CD1c-positive myeloid dendritic cell (primary cell): ENCODE measurements around the gene PDZD8.

Experiments used
- DNase-seq: peaks from one replicate; pipeline ENCODE4 v3.0.0-alpha.2; 2016; ENCODE audit errors: extremely low spot score

Gene PDZD8, protein sequence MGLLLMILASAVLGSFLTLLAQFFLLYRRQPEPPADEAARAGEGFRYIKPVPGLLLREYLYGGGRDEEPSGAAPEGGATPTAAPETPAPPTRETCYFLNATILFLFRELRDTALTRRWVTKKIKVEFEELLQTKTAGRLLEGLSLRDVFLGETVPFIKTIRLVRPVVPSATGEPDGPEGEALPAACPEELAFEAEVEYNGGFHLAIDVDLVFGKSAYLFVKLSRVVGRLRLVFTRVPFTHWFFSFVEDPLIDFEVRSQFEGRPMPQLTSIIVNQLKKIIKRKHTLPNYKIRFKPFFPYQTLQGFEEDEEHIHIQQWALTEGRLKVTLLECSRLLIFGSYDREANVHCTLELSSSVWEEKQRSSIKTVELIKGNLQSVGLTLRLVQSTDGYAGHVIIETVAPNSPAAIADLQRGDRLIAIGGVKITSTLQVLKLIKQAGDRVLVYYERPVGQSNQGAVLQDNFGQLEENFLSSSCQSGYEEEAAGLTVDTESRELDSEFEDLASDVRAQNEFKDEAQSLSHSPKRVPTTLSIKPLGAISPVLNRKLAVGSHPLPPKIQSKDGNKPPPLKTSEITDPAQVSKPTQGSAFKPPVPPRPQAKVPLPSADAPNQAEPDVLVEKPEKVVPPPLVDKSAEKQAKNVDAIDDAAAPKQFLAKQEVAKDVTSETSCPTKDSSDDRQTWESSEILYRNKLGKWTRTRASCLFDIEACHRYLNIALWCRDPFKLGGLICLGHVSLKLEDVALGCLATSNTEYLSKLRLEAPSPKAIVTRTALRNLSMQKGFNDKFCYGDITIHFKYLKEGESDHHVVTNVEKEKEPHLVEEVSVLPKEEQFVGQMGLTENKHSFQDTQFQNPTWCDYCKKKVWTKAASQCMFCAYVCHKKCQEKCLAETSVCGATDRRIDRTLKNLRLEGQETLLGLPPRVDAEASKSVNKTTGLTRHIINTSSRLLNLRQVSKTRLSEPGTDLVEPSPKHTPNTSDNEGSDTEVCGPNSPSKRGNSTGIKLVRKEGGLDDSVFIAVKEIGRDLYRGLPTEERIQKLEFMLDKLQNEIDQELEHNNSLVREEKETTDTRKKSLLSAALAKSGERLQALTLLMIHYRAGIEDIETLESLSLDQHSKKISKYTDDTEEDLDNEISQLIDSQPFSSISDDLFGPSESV

DNA sequence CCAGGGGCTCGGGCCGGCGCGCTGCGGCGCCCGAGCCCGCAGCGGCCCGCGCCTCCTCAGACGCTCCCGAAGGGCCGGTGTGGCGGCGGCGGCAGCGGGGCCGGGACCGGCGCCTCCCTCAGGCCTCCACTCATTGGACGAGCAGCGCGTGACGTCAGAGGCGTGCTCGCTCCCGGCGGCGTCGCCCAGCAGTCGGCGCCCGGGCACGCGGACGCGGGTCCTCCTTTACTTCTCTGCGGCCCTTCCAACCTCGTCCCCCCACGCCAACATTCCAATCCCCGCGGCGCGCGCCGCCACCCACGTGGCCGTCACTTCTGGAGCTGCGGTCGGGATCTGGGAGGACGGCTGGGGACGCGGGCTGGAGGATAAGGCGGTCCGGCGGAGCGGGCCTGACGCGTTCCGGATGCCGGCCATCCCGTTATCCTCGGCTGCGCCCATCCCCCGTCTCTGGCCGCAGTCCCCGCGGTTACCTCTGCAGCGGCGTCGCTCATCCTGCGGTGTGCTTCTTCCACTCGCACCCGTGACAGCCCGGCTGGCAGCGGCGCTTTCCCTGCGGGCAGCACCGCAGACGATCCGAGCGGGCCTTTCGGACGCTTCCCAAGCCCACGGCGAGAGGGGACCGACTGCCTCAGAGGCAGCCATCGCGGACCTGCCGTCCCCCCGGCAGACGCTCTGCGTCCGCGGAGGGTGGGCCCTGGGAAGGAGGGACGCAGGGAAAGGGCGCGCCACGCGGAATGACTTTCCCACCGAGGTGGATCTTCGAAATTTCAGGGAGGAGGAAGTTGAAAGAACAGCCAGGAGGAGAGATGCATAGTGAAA lies at the start of gene PDZD8:
Gene PDZD8 (minus strand): TSS at position 81 of the 819 bp plus-strand sequence. CDS start 213 bp downstream, outside the sequence.
- peak; percentile 95 for DNase-seq

DNA sequence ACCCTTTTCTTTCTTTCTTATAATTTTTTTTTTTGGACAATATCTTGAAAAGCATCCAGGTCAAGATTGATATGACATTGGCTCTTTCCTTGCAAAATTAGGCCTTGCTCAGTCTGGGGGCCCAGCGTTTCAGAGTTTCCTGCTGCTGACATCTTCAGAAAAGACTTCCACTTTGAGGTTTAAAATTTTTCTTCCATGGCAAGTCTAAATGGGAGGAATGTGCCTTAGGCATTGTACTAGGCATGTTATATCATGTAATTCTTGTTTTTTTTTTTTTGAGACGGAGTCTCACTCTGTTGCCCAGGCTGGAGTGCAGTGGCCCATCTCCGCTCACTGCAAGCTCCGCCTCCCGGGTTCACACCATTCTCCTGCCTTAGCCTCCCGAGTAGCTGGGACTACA lies 48.9 kb upstream of the PDZD8 start:
- DNase-seq, result no peak

DNA sequence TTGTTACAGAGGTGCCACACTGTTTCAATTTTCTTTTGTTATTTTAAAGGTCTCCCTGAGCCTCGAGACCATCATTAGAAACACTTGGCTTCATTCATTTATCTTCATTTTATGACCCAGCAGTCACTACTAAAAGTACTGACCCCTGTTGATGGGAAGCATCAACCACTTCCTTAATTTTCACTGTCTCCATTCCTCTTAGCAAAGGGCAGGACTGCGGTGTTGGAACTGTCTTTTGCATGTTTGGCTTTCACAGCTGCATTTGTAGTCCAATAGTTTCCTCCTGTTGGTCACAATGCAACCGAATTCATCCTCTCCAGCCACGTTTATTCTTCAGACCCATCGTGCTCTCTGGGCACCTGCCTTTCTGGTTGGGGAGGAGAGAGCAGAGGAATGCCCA lies 46.7 kb upstream of the PDZD8 start:
- no peak for DNase-seq

DNA sequence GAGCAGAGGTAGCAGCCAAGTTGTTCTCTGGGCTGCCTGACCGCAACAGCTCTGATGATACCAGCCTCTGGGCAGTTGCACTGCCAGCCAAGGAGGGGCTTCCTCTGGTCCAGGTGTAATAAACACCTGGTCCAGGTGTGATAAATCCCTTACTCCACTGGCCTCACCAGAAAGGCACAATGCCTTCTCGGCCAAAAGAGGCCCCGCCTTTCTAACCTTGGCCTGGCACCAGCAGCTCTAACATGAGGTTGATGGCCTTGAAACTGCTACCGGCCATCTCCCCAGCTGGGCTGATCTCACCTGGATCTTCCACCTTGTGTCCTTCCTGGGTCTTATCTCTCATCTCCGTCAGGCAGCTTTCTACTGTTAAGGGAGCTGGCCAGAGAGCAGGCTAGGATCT lies 45.5 kb upstream of the PDZD8 start:
- DNase-seq, result no peak

DNA sequence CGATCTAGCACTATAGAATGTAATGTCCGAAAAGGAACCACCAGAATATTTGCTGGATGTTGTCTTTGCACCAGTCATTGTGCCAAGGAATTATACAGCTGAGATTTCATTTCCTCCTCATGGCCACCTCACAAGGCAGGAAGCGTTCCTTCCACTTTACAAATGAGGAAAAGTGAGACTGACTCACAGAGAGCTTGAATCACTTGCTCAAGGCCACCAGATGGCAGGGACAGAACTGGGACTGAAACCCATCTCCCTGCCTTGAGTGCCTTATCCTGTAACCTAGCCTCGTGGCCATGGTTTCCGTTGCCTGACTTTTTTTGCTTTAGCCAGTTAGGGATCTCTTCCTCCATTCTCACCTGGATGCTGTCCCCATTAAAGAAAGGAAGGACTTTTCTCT lies 44.7 kb upstream of the PDZD8 start:
- DNase-seq, result peak; percentile 24

DNA sequence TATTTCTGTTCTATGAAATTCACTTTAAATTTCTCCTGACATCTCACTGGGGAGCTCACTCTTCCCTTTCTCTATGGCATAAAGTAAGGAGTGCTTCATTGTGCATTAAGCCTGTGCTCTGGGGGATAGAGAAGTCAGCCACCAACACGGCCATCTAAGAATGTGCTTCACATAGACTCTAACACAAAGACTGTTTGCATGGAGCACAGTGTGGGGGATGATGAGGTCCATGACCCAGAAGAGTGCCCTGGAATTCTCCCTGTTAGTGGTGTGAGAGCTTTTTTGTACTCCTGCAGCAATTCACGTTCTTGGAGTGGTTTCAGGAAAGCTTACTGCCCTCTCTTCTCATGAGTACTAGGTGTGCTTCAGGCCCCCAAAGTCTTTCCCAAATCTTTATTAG lies 43.9 kb upstream of the PDZD8 start:
- DNase-seq, result no peak

DNA sequence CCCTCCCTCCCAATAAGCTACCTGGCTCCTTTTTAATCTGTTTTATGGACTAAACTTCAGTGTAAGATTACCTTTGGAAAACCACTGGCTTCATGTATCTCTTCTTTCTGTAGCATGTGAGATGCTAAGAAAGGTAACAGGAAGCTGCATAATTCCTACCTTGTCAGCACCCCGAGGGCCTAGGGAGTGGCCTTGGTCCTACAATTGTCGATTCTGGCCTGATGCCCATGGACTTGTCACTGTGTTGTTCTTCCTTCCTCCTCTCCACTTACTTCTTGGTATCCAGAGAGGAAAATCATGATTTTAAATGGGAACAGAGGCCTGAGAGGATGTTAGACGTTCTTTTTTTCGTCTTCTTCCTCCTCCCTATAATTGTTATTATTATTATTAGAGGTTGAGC lies 42.9 kb upstream of the PDZD8 start:
- no peak for DNase-seq

DNA sequence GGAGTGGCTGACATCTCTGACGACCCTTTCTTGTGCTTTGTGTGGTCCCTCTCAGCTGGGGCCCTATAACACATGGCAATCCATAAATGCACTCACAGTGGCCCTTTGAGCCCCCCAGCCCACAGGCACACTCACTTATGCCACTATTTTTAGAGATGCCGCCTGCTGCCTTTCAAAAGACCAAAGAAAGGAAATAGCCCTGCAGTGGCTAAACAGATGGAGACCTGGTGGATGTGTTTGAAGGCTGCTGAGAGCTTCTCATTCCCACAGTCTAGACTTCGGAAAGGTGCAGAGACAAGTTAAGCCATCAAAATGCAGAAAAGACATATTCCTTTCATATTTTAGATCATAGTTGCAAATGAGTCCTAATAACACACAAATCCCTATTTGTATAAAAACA lies 42.0 kb upstream of the PDZD8 start:
- DNase-seq, result no peak

DNA sequence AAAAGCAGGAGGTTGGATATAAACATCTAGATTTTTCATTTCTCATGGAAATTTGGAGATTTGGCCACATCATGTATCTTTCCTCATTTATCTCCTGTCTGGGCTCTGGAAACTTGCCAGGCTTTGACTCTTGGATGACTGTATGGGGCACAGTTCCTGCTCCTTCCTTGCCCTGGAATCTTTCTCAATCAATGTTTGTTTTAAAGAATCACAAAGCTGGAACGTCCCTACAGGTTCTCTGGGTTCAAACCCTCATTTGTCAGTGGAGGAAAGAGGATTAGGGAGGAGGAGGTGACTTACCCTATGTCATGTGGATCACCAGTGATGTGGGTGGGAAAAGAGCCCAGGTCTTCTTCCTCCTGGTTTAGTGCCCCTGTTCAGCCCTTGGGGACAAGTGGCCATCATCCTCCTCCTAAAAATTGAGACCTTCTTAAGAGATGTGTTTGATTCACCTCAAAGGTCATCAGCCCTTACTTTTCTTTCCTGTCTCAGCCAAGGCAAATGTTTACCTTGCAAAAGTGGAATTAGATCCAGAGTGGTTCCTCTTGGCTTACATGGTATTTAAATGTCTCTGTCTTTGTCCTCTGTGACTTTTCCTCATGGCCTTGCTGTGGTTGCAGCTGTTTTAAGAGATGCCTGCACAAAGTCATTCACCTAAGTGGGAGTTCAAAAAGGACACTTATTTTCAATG lies 38.8 kb upstream of the PDZD8 start:
- DNase-seq, result no peak

DNA sequence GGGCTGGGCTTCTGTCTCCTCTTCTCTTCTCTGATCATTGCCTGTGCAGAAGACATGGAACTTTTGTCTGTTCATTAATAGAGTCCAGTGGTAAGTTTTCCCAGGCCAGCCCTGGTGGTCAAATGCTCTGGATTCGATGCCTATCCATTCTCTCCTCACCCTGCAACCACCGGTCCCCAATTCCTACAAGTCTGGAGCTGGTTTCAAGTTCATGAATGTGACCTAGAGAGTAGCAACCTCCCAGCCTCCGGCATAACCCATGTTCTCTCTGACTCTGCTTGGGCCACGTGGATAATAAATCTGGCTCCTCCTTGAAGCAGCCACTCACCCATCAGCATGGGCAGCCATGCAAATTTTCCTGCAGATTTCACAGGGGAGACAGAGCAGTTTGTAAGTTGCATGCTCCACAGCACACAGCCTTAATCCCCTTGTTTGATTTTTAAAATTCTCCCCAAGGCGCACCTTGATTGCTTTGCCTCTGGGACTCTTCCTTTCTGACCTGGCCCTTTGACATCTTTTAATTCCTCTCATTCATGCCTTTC lies 37.3 kb upstream of the PDZD8 start:
- DNase-seq, result no peak

DNA sequence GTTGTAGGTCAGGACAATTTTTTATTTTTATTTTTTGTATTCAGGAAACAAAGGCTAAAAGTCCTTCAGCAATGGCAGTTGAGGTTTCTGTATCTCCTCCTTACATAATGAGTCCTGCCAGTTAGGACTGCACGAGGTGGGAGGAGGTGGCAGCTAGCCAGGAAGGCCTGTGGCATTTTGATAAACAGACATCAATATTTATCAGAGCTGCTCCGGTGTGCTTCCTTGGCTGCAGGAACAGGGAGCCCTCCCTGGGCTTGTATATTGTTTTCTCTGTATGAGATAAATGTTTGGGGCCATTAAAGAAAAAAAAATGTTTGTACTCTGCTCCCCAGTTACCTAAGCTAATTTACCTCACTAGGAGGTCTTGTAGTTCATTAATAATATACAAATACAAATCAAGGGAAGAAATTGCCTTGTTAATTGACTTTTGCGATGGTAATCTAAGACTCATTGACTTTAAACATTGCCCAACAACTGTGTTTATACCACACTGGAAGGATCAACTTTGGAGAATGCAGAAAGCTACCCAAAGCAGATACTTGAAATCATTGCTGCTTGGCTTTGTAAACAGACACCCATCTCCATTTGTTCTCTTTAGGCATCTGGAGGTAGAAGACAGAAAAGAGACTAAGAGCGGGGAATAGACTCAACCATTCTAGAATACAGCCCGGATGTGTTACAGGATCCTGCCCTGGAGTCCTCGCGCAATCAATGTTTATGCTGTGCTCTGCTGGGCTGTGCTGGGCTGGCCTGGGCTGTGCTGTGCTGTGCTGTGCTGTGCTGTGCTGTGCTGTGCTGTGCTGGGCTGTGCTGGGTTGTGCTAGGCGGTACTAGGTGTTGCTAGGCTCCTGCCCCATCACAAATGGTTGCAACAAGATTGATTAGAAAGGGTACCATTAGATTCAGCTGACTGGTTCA lies 36.5 kb upstream of the PDZD8 start:
- no peak for DNase-seq

DNA sequence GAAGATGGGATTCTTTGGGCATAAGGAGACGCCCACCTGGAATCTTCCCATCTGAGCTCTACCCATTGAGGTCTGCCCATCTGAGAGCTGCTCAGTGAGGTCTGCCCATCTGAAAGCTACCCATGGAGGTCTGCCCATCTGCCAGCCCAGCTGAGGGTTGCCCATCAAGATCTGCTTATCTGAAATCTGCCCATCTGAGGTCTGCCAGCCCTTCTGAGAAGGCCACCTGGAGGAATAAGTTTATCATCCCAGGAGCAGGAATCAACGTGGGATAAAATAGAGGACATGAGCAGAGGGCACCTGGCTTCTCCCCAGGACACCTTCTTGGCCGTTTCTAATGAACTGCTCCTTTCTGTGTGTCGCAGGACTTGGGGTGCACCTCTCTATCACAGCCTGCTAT lies 35.3 kb upstream of the PDZD8 start:
- DNase-seq, result no peak

DNA sequence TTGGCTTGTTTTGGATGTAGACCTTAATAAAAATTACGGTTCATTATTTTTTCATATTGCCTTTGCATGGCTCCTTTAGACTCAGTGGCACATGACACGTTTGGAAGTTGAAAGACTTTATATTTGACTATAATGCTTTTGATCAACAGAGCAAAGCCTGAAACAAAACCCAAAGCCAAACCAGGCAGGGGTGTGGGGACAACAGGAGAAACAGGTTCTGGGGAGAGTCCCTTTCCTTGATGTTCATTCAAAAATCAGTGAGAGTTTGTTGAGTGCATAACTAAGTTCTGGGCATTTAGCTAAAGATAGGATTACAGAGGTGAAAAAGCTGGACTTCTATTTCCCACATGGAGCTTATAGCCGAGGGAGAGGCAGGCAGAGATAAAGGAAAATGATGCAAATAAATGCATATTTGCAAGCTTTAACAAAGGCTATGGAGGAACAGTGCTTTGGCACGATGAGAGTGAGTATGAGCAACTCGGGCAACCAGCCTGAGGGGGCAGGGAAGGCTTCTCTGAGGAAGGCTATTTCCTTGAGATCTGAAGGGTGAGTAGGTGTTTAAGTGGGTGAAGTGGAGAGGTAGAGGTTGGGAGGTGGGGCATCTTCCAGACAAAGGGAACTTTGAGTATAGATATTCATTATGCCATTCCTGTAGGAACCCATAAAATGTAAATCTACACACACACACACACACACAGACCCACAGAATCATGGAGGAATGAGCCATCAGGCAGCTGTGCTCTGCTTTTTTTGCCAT lies 34.5 kb upstream of the PDZD8 start:
- DNase-seq, result no peak

DNA sequence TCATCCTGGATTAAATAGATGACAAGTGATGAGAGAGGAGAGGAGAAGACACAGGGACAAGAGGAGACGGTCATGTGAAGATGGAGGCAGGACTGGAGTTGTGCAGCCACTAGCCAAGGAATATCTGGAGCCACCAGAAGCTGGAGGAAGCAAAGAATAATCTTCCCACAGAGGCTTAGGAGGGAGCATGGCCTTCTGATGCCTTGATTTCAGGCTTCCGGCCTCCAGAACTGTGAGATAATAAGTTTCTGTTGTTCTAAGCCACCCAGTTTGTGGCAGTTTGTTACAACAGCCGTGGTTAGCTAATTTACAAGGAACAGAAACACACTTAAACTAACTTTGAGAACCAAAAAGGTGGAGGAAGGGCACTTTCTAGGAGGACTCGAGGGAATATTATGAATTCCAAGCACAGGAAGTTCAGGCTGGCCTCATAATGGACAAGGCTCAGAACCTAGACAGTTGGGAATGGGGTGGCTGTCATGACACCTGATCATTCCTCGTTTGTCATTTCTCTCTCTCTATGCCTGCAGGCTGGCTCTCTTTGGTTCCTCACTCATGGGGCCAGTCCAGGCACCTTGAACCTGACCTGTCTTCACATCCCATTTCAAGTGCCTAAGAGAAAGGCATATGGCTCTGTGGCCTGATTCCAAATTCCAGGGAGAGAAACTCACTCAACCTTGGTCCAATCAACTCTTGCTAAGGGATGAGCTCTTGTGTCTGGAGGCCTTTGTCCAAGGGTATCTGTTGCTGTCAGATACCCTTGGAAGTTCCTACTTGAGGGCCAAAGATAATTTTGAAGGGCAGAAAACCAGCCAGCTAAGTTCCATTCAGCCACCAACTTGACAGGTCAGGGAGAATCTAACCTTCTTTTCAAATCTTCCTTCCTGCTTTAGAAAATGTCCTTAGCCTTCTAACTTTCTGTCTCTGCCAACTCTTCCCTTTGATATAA lies 33.5 kb upstream of the PDZD8 start:
- DNase-seq, result no peak

DNA sequence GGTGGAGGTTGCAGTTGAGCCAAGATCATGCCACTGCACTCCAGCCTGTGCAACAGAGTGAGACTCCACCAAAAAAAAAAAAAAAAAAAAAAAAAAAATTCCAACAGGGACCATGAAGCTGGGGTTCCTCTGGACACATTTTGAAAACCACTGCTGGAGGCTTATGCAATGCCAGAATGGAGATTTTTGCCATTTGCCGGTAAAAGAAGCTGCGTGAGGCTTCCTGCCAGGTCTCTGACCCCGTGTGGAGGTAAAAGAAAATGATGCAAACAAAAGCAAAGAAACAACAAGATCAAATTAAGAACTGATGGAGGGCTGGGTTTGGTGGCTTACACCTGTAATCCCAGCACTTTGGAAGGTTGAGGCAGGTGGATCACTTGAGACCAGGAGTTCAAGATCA lies 30.5 kb upstream of the PDZD8 start:
- no peak for DNase-seq

DNA sequence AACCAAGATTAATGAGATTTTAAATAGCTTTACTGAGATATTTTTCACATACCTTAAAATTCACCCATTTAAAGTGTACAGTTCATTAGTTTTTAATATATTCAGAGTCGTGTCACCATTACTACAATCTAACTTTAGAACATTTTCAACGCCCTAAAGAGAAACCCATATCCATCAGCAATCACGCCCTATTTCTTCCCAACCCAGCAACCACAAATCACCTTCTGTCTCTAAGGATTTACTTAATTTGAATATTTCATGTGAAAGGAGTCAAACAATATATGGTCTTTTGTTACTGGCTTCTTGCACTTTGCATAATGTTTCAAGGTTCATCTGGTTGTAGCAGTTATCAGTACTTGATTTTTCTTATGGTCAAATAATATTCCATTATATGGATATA lies 25.1 kb upstream of the PDZD8 start:
- DNase-seq, result no peak

DNA sequence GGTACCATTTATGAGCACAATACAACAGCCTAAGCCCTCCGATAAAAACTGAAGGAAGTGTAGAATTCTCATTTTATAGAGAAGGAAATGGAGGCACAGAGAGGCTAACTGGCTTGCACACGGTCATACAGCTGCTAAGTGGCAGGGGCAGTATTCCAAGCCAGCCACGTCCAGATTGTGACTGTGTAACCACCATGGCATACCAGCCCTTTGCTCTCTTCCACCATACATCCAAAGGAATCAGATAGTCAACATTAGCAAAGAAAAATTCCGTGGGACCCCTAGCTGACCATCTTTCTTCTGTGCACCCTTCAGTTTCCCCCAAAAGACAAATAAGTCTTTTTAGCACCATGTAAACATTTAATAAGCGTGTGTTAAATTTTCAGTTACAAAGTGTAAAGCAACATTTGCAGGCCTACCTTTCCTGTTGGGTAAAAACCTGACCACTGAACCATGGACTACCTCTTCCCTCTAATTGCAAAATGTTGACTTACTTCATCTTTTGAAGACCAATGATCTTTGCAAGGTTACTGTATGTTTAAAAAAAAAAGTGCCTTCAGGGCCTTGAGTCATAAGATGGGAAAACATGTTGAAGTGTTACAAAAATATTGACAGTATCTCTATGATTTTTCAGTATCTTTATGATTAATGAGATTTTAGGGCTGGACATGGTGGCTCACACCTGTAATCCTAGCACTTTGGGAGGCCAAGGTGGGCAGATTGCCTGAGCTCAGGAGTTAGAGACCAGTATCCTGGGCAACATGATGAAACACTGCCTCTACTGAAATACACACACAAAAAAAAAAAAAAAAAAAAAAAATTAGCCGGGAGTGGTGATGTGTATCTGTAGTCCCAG lies 24.3 kb upstream of the PDZD8 start:
- DNase-seq, result no peak
